HEK293T (cell line): ENCODE data around the gene PIK3R3.

Experiments used
- BHLHE40 ChIP-seq: fragments of 450-650 bp; IDR thresholded peaks from 2 replicates; pipeline ENCODE4 v1.6.1; 2016; ENCODE audit warnings: mild to moderate bottlenecking, moderate library complexity, borderline replicate concordance
- ELF4 ChIP-seq: fragments of 450-650 bp; IDR thresholded peaks from 2 replicates; pipeline ENCODE4 v1.6.1; 2017; ENCODE audit warnings: antibody characterized with exemption
- NFRKB ChIP-seq: fragments of 450-650 bp; IDR thresholded peaks from 2 replicates; pipeline ENCODE4 v1.6.1; 2016; ENCODE audit warnings: mild to moderate bottlenecking, moderate library complexity
- SP1 ChIP-seq: fragments of 450-650 bp; IDR thresholded peaks from 2 replicates; pipeline ENCODE4 v1.6.1; 2017
- ZNF384 ChIP-seq: fragments of 450-650 bp; IDR thresholded peaks from 2 replicates; pipeline ENCODE4 v1.6.1; 2016

DNA sequence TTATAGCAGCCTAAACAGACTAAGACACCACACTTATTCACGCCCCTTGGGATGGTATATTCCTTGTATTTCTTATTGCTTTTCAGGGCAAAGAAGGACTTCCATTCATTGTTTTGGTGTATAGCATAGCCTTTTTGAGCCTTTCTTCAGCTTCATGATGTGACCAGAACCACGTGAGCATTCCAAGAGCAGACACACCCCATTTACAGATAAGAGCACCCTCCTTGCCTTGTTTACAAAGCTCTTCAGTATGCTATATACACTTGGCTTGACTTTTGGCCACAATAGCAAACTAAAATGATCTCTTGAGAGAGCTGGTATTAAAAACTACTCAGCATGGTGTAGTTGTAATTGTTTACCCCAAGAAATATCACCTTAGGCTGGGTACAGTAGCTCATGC, 78.7 kb downstream of the PIK3R3 start:
- TF ChIP-seq BHLHE40 (no peak), SP1 (no peak), ELF4 (no peak), ZNF384 (no peak), NFRKB (no peak)
